MCF 10A (cell line): Measurements from ENCODE around the gene ZNF273. TPM values are rescaled to one million over a fixed set of nuclear protein-coding genes. Genes with fewer than 3 reads are reported as not detected.

Experiments
- total RNA-seq: library from RNA; stranded (reverse); gene quantifications from 2 replicates; pipeline ENCODE4 v1.2.3, GENCODE V29; 2022

Gene ZNF273
- total RNA-seq, 1 experiment from 2014 or later = 2.2 TPM

Other genes starting within 250 kb of the ZNF273 start
- gene ZNF107, start 237.1 kb upstream of the ZNF273 start, total RNA-seq = 4.6 and 5.0 TPM in 2 replicates
- 3.3 and 5.4 TPM in 2 replicates for gene ZNF138, start 108.8 kb upstream of the ZNF273 start, total RNA-seq
- gene ZNF117, start 87.8 kb downstream of the ZNF273 start, total RNA-seq = 3.2 and 4.8 TPM in 2 replicates
- gene ERV3-1, start 103.4 kb downstream of the ZNF273 start, total RNA-seq = 7.6 and 11.2 TPM in 2 replicates